GM19372 (cell line): ENCODE results near the gene BCL2L13.
"Not testable (repeated sequence)": the region's sequence is repeated elsewhere in the genome, so short reads cannot be mapped to it uniquely, and the experiment has no call there.

Experiments used
- ATAC-seq: cut with Tn5 transposase; IDR thresholded peaks from one replicate; pipeline ENCODE4 v1.9.1; 2021; ENCODE audit warnings: mild to moderate bottlenecking, low read depth, moderate library complexity; ENCODE audit not compliant: unreplicated experiment

Gene BCL2L13

DNA sequence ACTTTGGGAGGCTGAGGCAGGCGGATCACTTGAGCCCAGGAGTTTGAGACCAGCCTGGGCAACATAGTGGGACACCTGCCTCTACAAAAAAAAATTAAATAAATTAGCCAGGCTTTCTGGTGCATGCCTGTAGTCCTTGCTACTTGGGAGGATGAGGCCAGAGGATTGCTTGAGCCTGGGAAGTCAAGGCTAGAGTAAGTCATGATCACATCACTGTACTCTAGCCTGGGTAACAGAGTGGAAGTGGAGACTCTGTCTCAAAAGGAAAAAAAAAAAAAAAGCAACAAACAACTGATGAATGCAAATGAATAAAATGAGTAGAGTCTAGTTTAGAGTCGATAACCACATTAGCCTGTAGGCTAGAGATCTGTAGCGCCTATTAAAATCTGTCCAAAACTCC lies 3.9 kb upstream of the BCL2L13 start:
- ATAC-seq = no peak

DNA sequence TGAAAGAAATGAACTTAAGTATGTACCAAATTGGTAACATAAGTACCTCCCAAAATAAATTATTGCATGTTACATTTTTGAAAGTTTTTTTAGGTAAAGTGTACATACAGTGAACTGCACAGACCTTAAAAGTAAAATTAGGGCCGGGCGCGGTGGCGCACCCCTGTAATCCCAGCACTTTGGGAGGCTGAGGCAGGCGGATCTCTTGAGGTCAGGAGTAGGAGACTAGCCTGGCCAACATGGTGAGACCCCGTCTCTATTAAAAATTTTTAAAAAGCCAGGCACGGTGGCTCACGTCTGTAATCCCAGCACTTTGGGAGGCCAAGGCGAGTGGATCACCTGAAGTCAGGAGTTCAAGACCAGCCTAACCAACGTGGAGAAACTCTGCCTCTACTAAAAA lies 1.7 kb upstream of the BCL2L13 start:
- ATAC-seq = not testable (repeated sequence)

DNA sequence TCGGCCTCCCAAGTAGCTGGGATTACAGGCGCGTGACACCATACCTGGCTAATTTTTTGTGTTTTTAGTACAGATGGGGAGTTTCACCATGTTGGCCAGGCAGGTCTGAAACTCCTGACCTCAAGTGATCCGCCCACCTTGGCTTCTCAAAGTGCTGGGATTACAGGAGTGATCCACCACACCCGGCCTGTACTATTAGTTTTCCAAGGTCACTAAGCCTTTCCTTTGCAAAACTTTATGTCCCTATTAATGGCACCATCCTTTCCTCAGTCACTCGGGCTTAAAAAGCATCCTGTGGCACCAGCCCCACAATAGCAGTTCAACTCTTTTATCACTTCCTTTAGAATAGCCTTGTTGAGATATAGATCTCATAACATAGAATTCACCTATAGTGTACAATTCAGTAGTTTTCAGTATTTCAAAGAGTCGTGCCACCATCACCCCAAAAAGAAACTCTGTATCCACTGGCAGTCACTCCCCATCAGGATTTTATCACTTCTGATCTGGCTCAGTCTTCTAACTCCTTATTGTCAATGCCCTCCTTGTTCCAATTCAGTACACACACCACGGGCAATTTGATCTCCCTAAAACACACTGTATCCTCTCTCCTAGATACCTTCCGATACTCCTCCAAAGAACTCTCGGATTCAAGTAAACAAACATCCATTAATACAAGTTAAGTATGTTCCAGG lies 921 bp upstream of the BCL2L13 start:
- ATAC-seq = no peak

DNA sequence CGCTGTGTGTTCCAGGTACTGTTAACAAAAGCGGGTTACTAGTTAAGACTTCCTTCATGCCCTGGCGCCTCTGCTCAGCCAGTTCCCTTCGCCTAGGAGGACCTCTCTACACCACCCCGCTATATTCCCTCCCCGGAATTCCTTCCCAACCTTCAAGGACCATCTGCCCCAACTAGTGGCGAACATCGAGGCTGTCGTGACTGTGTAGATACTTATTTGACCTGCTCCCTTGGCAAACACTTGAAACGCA lies 450 bp upstream of the BCL2L13 start:
- ATAC-seq = peak; percentile 19

DNA sequence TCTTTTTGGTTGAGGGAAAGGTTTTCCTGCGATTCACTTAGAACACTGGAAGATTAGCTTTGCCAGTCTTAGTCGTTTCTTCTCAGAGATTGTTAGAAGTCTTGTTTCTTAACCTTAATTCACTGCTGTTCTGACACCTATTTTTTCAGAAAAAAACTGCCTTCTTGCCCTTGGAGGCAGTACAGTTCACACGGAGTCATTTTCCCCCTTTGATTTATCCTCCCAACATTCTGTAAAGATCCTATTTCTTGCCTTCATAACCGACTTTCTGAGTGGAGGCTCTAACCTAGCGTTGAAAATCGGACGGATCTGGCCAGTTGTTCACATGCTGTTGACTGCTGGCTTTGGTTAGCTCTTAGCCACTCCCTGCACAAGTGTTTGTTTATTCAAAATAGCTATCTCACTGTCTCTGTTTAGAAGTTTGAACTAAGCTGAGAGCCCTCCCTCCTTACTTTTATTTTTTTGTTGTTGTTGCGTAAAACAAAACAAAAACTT lies 737 bp downstream of the BCL2L13 start:
- no peak for ATAC-seq

DNA sequence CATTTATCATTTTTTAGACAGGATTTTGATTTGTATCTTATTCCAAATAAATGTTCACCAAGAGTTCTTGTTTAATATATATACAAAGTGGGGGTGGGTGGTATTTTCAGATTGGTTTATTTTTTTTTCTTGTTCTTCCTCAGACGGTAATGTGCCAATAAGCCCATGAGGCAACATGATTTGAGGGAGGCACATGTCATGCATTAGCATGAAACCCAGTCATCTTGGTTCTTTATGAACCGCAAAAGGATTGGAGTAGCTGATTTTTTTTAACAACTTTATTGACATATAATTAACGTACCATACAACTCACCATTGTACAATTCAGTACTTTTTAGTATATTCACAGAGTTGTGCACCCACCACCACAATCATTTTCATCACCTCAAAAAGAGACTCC lies 2.7 kb downstream of the BCL2L13 start:
- ATAC-seq = no peak

DNA sequence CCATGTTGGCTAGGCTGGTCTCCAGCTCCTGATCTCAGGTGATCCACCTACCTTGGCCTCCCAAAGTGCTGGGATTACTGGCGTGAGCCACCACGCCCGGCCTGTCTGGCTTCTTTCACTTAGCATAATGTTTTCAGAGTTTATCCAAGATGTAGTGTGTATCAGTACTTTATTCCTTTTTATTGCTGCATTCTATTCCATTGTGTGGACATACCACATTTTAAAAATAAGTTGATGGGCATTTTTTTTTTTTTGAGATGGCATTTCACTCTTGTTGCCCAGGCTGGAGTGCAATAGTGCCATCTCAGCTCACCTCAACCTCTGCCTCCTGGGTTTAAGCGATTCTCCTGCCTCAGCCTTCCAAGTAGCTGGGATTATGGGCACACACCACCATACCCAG lies 3.8 kb downstream of the BCL2L13 start:
- not testable (repeated sequence) for ATAC-seq

DNA sequence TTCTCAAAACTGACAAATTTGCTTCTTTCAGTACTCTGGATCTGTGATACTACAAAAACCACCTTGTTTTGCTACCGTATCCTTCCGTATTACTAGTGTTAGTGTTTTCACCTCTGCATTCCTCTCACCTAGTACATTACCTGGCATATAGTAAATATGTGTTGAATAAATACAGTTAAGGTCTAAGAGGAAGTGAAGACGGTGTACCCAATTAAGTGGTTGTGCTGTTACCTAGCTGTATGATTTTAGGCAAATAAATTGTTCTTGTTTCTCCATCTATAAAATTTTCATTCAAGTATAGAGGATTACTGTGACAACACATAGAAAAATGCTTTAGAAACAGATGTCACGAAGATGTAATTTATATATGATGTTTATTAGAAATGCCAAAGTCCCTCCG lies 8.9 kb downstream of the BCL2L13 start:
- no peak for ATAC-seq

DNA sequence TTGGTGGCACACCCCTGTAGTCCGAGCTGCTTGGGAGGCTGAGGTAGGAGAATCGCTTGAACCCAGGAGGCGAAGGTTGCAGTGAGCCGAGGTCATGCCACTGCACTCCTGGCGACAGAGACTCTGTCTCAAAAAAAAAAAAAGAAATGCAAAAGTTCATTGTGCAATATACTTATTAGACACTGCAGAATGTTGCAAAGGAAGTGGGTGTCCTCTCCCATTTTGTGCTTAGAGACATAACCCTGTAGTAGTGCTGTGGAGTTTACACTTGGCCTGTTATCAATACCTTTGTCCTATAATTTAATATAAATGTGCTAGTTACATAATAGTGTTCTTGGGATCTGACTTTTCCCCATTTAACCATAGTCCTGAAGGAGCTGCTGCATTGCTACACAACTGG lies 9.4 kb downstream of the BCL2L13 start:
- ATAC-seq = no peak

DNA sequence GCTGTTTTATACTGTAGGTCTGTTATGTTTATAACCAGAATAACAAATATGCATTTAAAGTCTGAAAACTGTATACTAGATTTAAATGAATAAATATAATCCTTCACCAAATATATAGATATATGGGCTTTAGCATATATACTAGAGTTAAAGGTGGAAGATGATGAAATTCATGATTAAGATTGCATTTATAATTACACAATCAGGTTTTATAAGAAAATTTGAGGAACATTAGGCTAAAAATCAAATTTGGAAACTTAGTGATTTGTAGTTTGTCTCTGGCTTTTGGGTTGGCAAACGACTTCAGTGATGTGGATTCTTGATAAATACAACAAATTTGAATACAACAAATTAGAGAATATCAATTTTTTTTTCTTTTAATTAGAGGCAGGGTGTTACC lies 10.0 kb downstream of the BCL2L13 start:
- no peak for ATAC-seq

DNA sequence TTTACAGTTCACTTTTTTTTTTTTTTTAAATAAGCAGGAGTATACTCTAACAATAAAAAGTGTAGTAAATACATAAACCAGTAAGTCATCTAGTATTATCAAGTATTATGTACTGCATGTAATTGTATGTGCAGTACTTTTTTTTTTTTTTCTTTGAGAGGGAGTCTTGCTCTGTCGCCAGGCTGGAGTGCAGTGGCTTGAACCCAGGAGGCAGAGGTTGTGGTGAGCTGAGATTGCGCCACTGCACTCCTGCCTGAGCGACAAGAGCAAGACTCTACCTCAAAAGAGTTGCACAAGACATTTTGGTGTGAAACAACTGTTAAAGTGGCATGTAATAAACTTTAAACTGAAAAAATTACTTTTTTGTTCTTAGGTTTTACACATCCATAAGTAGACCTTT lies 16.7 kb downstream of the BCL2L13 start:
- ATAC-seq = no peak

DNA sequence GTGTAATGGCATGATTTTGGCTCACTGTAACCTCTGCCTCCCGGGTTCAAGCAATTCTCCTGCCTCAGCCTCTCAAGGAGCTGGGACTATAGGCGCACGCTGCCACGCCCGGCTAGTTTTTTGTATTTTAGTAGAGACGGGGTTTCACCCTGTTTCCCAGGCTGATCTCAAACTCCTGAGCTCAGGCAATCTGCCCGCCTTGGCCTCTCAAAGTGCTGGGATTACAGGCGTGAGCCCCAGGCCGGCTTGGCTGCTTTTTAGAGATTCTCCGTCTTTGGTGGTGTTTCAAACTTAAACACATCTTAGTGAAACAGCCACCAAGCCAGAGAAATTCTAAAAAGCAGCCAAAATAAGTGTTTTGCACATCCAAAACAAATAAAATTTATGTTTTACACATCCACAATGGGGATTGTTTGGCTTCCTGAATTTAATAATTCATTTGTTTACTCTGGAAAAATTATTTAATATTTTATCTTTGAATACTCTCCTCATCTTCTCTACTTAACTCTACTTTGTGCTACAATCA lies 18.4 kb downstream of the BCL2L13 start:
- ATAC-seq = no peak

DNA sequence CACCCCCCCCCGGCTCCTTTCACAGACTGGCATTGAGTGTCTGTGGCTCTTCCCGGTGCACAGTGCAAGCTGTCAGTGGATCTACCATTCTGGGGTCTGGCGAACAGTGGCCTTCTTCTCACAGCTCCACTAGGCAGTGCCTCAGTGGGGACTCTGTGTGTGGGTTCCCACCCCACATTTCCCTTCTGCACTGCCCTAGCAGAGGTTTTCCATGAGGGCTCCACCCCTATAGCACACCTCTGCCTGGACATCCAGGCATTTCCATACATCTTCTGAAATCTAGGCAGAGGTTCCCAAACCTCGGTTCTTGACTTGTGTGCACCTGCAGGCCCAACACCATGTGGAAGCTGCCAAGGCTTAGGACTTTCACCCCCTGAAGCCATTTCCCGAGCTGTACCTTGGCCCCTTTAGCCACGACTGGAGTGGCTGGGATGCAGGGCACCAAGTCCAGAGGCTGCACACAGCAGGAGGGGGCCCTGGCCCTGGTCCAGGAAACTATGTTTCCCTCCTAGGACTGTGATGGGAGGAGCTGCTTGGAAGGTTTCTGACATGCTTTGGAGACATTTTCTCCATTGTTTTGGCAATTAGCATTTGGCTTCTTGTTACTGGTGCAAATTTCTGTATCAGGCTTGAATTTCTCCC lies 26.0 kb downstream of the BCL2L13 start:
- ATAC-seq = no peak

DNA sequence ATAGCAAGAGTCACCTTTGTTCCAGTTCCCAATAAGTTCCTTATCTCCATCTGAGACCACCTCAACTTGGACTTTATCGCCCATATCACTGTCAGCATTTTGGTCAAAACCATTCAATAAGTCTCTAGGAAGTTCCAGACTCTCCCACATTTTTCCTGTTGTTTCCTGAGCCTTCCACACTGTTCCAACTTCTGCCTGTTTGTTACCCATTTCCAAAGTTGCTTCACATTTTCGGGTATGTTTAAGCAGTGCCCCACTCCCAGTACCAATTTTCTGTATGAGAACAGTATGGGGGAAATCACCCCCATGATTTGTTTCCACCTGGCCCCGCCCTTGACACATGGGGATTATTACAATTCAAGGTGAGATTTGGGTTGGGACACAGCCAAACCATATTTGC lies 26.7 kb downstream of the BCL2L13 start:
- no peak for ATAC-seq

DNA sequence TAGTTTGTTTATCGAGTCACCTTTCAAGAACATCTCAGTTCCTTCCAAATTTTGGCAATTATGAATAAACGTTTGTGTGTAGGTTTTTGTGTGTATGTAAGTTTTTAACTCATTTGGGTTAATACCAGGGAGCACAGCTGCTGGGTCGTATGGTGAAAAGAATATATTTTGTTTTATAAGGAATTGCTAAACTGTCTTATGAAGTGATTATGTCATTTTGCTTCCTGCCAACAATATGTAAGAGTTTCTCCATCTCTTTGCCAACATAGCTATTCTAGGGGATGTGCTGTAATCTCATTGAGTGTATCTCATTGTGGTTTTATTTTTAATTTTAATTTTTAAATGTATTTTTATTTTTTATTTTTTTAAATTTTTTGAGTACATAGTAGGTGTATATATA lies 27.3 kb downstream of the BCL2L13 start:
- ATAC-seq = no peak

DNA sequence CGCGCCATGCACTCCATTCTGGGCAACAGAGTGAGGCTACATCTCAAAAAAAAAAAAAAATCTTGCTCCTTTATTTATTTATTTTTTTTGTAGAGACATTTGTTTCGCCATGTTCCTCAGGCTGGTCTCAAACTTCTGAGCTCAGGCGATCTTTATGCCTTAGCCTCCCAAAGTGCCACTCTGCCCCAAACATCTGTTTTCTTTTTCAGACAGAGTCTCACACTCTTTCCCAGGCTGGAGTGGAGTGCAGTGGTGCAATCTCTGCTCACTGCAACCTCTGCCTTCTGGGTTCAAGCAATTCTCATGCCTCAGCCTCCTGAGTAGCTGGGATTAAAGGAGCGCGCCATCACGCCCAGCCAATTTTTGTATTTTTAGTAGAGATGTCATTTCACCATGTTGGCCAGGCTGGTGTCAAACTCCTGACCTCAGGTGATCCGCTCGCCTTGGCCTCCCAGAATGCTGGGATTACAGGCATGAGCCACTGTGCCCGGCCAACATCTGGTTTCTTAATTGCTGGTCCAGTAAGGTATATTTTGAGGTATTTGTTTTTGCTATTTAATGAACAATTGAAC lies 33.0 kb downstream of the BCL2L13 start:
- ATAC-seq = not testable (repeated sequence)

DNA sequence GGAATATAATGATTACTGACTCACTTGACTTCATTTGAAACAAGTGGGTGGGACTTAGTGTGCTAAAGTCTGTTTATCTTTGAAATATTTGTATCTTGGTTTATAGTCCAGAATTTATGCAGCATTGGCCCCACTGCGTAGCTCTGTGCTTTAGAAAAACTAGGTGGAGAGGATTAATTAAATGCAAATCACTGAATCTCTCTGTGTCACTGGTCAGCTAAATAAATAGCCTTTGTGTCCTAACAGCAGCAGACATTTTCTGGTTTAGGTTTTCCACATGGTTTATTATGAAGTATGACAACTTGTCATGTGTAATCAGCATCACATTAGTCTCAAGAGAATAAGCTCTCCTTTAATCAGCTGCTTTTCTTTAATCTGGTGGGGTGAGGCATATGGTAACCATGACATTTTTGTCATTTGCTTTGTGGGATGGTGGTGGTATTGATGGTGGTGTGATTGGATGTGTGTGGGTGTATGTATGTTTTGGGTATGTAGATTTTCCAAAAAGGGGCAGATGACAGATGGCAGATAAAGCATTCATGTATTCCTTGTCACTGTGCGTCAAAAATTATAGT lies 33.9 kb downstream of the BCL2L13 start:
- no peak for ATAC-seq

DNA sequence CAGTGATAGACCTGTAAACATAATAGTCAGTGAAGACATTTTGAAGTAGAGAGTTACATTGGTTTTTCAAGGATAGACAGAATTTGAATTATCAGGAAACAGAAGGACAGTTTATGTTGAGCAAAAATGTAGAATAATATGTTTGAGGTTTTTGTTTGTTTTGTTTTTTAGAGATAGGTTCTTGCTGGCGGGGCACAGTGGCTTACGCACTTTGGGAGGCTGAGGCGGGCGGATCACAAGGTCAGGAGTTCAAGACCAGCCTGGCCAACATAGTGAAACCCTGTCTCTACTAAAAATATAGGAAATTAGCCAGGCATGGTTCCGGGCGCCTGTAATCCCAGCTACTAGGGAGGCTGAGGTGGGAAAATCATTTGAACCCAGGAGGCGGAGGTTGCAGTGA lies 35.6 kb downstream of the BCL2L13 start:
- no peak for ATAC-seq

DNA sequence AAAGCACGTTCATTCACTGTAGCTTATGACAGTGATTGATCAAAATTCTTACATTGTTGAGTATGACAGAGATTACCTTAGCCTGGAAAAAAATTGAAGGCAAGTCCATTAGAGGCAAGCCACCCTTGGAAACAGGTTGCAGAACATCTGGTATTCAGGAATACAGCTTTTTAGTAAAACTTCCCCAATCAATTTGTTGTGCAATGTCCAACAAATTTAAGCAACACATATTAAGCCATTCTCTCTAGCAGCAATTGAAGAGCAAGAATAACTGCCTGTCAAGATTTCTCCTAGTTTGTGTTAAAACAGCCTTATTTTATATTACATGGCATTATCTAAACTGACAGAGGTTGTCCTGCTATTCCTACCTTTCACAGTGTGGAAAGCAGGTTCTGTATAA lies 37.0 kb downstream of the BCL2L13 start:
- ATAC-seq = no peak

DNA sequence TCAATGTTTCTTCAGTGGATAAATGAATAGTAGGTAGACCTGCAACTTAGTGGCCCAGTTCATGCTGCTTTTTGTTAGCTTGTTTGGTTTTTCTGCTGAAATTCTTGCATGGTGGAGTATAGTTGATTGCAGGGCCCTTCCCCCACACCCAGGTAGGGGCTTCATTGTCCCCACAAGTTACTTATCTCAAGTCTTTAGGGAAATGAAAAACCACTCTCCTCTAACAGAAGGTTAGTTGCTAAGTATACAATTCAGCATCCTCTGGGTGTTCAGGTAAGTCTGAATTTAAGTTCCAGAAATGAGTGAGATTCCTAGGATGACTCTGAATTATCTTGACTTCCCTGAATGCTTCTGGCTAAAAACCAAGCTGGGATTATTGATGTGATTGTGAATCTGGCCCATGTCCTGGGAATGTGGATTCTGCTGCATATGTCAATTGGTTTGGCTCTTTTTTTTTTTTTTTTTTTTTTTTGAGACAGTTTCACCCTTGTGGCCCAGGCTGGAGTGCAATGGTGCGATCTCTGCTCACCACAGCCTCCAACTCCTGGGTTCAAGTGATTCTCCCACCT lies 40.3 kb downstream of the BCL2L13 start:
- no peak for ATAC-seq

DNA sequence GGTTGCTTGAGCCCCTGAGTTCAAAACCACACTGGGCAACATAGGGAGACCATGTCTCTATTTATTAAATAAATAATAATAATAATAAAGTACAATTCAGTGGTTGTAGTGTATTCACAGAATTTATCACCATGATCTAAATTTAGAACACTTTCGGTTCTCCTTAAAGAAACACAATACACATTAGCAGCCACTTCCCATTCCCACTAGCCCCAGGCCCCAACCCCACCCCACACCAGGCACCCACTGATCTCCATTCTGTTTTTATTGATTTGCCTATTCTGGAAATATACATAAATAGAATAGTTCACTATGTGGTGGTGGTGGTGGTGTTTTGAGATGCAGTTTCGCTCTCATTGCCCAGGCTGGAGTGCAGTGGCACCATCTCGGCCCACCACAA lies 45.7 kb downstream of the BCL2L13 start:
- ATAC-seq = no peak
